Ishikawa (cell line): ENCODE results near the gene OBSCN.

Experiments used
- CEBPB ChIP-seq: IDR thresholded peaks from 2 replicates; pipeline ENCODE4 v1.6.1; 2012
- EGR1 ChIP-seq: IDR thresholded peaks from 2 replicates; pipeline ENCODE4 v1.6.1; 2012
- EP300 ChIP-seq: IDR thresholded peaks from 2 replicates; pipeline ENCODE4 v1.6.1; 2012; ENCODE audit warnings: borderline replicate concordance
- FOXM1 ChIP-seq: IDR thresholded peaks from 2 replicates; pipeline ENCODE4 v1.6.1; 2012; ENCODE audit warnings: low read depth, borderline replicate concordance
- MAX ChIP-seq: IDR thresholded peaks from 2 replicates; pipeline ENCODE4 v1.6.1; 2012
- RAD21 ChIP-seq: IDR thresholded peaks from 2 replicates; pipeline ENCODE4 v1.6.1; 2012; ENCODE audit warnings: low read depth
- REST ChIP-seq: IDR thresholded peaks from 2 replicates; pipeline ENCODE4 v1.6.1; 2012; ENCODE audit warnings: low read depth, mild to moderate bottlenecking
- TAF1 ChIP-seq: IDR thresholded peaks from 2 replicates; pipeline ENCODE4 v1.6.1; 2012; ENCODE audit warnings: low read depth, mild to moderate bottlenecking
- TCF12 ChIP-seq: IDR thresholded peaks from 2 replicates; pipeline ENCODE4 v1.6.1; 2012; ENCODE audit warnings: low read depth
- TEAD4 ChIP-seq: IDR thresholded peaks from 2 replicates; pipeline ENCODE4 v1.6.1; 2012
- YY1 ChIP-seq: IDR thresholded peaks from 2 replicates; pipeline ENCODE4 v1.6.1; 2012; ENCODE audit warnings: low read depth

GRCh38 chr1:228379666-228380065 lies 171.8 kb downstream of the OBSCN start:
- no peak for TF ChIP-seq YY1
- no peak for TF ChIP-seq MAX
- no peak for TF ChIP-seq EP300
- TF ChIP-seq TCF12, result no peak
- no peak for TF ChIP-seq REST
- no peak for TF ChIP-seq TAF1
- TF ChIP-seq RAD21, result no peak
- TF ChIP-seq TEAD4, result no peak
- no peak for TF ChIP-seq FOXM1
- no peak for TF ChIP-seq EGR1
- no peak for TF ChIP-seq CEBPB
